PC-3 (cell line): ENCODE results near the gene PDLIM5.

ENCODE experiments used
- EZH2 ChIP-seq: fragments of 300-600 bp; sonication (generic); IDR thresholded peaks from one replicate; pipeline ENCODE4 v1.6.1; 2017; ENCODE audit warnings: antibody characterized with exemption, mild to moderate bottlenecking, low read length; ENCODE audit not compliant: unreplicated experiment
- EZH2phosphoT487 ChIP-seq: fragments of 300-600 bp; sonication (generic); IDR thresholded peaks from 2 replicates; pipeline ENCODE4 v1.6.1; 2018; ENCODE audit warnings: mild to moderate bottlenecking, antibody characterized with exemption, low read length, borderline replicate concordance
- TF ChIP-seq, protein P1 (sequence below): fragments of 300-600 bp; sonication (generic); conservative IDR thresholded peaks from 2 replicates; pipeline ENCODE4 v1.5.1; 2017; ENCODE audit warnings: antibody characterized with exemption, low read depth, mild to moderate bottlenecking, low read length

GRCh38 chr4:94634271-94634670, 182.5 kb downstream of the PDLIM5 start:
- TF ChIP-seq, protein P1, sequence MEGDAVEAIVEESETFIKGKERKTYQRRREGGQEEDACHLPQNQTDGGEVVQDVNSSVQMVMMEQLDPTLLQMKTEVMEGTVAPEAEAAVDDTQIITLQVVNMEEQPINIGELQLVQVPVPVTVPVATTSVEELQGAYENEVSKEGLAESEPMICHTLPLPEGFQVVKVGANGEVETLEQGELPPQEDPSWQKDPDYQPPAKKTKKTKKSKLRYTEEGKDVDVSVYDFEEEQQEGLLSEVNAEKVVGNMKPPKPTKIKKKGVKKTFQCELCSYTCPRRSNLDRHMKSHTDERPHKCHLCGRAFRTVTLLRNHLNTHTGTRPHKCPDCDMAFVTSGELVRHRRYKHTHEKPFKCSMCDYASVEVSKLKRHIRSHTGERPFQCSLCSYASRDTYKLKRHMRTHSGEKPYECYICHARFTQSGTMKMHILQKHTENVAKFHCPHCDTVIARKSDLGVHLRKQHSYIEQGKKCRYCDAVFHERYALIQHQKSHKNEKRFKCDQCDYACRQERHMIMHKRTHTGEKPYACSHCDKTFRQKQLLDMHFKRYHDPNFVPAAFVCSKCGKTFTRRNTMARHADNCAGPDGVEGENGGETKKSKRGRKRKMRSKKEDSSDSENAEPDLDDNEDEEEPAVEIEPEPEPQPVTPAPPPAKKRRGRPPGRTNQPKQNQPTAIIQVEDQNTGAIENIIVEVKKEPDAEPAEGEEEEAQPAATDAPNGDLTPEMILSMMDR = no peak
- TF ChIP-seq EZH2 (no peak), EZH2phosphoT487 (no peak)
